GM21390 (cell line): ENCODE measurements around the gene CCDC61.

Experiments used
- ATAC-seq: cut with Tn5 transposase; IDR thresholded peaks from one replicate; pipeline ENCODE4 v1.9.1; 2021; ENCODE audit not compliant: unreplicated experiment

CCDC61 gene

GRCh38 chr19:46036744-46037128 is 41.5 kb downstream of the CCDC61 start:
- ATAC-seq: no peak

- ATAC-seq: no peak
Observed at GRCh38 chr19:46040125-46040524, 44.9 kb downstream of the CCDC61 start.

GRCh38 chr19:46040952-46041500 is 45.8 kb downstream of the CCDC61 start, which contains the start of gene IGFL4:
Gene IGFL4, minus strand, starts transcription at chr19:46041002. Its CDS starts 40 bp downstream, at chr19:46040962.
- ATAC-seq: no peak

DNA sequence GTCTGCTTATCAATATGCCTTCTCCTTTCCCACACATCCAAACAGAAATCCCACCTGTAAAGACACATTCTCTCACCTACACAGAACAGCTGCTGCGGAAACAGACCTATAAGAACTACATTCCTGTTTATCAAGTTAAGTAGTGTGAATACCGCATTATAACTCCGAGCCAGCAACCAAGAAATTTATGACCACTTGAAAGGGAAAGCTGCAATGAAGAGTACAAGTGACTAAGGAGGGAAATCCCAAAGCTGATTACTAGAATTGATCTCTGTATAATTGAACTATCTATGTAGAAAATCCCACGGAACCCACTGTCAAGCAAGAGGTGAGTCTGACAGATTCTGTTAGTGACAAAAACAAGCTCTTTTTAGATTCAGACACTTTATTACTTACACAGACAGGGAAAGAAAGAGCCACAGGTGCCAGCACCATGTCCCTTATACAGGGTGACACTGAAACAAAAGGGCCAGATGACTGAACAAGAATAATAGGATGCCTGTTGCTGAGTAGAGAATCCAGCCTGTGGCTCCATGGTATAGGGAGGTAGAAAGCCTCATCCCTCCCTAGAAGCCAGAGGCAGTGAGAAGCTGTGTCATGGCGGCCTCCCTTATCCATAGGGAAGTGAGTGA is 47.1 kb downstream of the CCDC61 start:
- ATAC-seq: no peak

GRCh38 chr19:46043519-46043918 is 48.3 kb downstream of the CCDC61 start:
- ATAC-seq: no peak

GRCh38 chr19:46049597-46049996 is 54.3 kb downstream of the CCDC61 start:
- no peak for ATAC-seq

GRCh38 chr19:46052896-46053295 is 57.6 kb downstream of the CCDC61 start:
- ATAC-seq: no peak

- ATAC-seq: no peak
Observed at GRCh38 chr19:46056536-46056935, 61.3 kb downstream of the CCDC61 start.

DNA sequence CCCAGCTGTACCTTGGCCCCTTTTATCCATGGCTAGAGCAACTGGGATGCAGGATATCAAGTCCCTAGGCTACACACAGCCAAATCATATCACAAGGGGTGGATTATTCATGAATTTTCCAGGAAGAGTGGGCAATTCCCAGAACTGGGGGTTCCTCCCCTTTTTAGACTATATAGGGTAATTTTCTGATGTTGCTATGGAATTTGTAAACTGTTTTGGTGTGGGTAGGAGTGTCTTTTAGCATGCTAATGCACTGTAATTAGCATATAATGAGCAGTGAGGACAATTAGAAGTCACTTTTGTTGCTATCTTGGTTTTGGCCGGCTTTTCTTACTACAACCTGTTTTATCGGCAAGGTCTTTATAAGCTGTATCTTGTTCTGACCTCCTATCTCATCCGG is 63.5 kb downstream of the CCDC61 start:
- ATAC-seq: no peak

- no peak for ATAC-seq
Observed at GRCh38 chr19:46060012-46060411, 64.7 kb downstream of the CCDC61 start.

DNA sequence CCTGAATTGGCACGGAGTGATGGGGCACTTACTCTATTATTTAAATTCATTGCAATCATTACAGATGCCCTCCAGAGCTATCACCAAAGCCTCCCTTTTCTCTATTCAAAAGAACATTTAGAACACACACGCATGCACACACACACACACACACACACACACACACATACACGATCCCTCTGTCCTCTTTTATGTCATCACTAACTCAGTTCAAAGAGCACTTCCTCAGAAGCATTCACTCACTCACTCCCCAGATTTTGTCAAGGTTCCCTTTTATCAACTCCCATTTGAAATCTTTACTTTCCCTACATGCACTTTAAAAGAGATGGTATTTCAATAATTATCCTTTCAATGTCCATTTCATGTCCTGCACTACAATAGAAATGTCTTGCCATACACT is 67.9 kb downstream of the CCDC61 start:
- no peak for ATAC-seq

DNA sequence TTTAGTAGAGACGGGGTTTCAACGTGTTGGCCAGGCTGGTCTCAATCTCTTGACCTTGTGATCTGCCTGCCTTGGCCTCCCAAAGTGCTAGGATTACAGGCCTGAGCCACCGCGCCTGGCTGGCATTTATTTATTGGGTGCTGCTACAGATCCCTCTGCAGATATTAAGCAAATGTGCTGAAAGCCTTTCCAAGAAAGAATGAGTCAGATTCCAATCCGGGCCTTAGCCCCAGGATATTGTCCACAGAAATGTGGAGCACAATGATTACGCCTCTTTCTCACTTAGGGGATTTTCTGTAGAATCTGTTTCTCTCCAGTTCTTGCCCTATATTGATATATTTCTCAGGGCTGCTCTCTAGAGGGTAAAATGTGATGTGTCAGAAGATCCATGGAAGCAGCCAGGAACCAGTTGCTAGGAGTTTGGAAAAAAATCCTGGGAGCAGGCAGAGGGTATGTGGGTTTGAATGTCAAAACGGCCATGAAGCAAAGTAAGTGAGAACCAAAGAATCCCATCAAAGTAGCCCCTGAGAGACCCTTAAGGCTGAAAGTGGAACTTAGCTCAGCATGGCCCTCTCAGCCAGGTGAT is 70.3 kb downstream of the CCDC61 start:
- no peak for ATAC-seq

GRCh38 chr19:46066471-46066870 is 71.2 kb downstream of the CCDC61 start:
- no peak for ATAC-seq

GRCh38 chr19:46067691-46068090 is 72.4 kb downstream of the CCDC61 start:
- ATAC-seq: no peak
